Kidney (tissue), 14 donors: ENCODE measurements around the gene GOSR1. TPM values are rescaled to one million over a fixed set of nuclear protein-coding genes. Genes with fewer than 3 reads are reported as not detected.

Experiments
- DNase-seq, 5 donors: peaks; one replicate each; pipeline ENCODE4 v3.0.0-alpha.2; 2013 to 2020
- FAIRE-seq: peaks from 2 replicates; lab custom pipeline; 2012; peaks lifted over from hg19 to GRCh38; lab: Jason Lieb, UNC
- H3K27ac ChIP-seq, 2 donors: one replicate each; pipeline ENCODE4 v1.7.0; 2013; ENCODE audit warnings: low read depth in 2 of 2, low read length in 2 of 2, inconsistent platforms in 1 of 2
- H3K27me3 ChIP-seq: one replicate; pipeline ENCODE4 v1.7.1; 2013; ENCODE audit warnings: low read length, inconsistent platforms; ENCODE audit not compliant: control insufficient read depth, insufficient read depth
- H3K36me3 ChIP-seq, 3 donors: one replicate each; pipeline versions ENCODE4 v1.7.0 to v1.7.1; 2013; ENCODE audit warnings: low read length in 3 of 3, control low read depth in 1 of 3, inconsistent platforms in 1 of 3; ENCODE audit not compliant: insufficient read depth in 3 of 3, control insufficient read depth in 2 of 3
- H3K4me1 ChIP-seq, 3 donors: one replicate each; pipeline versions ENCODE4 v1.7.0 to v1.7.1; 2013; ENCODE audit warnings: low read length in 3 of 3, inconsistent platforms in 1 of 3, low read depth in 1 of 3; ENCODE audit not compliant: control insufficient read depth in 2 of 3, insufficient read depth in 2 of 3
- H3K4me3 ChIP-seq, 3 donors: one replicate each; pipeline versions ENCODE4 v1.7.0 to v1.8.1; 2013; ENCODE audit warnings: low read length in 3 of 3, control low read depth in 1 of 3, inconsistent platforms in 1 of 3
- H3K9ac ChIP-seq, 3 donors: one replicate each; pipeline versions ENCODE4 v1.7.0 to v1.7.1; 2013; ENCODE audit warnings: low read length in 3 of 3, control low read depth in 1 of 3, inconsistent platforms in 1 of 3
- H3K9me3 ChIP-seq, 3 donors: one replicate each; pipeline versions ENCODE4 v1.7.0 to v1.7.1; 2013; ENCODE audit warnings: low read length in 3 of 3, control low read depth in 1 of 3, inconsistent platforms in 1 of 3; ENCODE audit not compliant: control insufficient read depth in 2 of 3, insufficient read depth in 1 of 3
- CTCF ChIP-seq: IDR thresholded peaks from 3 replicates; pipeline ENCODE4 v1.5.1; 2012; ENCODE audit warnings: mild to moderate bottlenecking, moderate library complexity, borderline replicate concordance; ENCODE audit not compliant: insufficient read depth; ENCODE audit errors: extremely low read depth
- intact Hi-C: fragments of 100-400 bp; cut with DNase I; formaldehyde crosslinking; loops from one replicate; pipeline ENCODE4 v1.11.1; 2022
- polyA plus RNA-seq: library from polyadenylated mRNA; stranded (reverse); fragments of 350-450 nt; fragmentation: Illumina TruSeq; extraction: RNeasy Lipid Tissue Mini Kit (QIAGEN cat#74804); gene quantifications from one replicate; pipeline ENCODE4 v1.2.3, GENCODE V29; 2014; ENCODE audit warnings: low read depth, low replicate concordance; ENCODE audit not compliant: insufficient read depth
- total RNA-seq: library from RNA; stranded (reverse); fragmentation: NEBNext Ultra II Directional; extraction: Animal tissue kit (Norgen Biotek cat#: 25700); gene quantifications from one replicate; pipeline ENCODE4 v1.2.1, GENCODE V29; 2021
- donor health status: control.
- donor health status: control.
- donor health status: control.
- donor health status: control.
- donor health status: control.
- donor health status: DM: yes; HTN: yes; CAD: no.
- donor health status: Normal renal cell carcinoma (clear cell type).

Gene GOSR1
- total and polyA plus RNA-seq, 2 donors from 2014 or later: 16.8 to 65.6 TPM

GRCh38 chr17:30514895-30515596 is 37.8 kb downstream of the GOSR1 start:
- FAIRE-seq (no peak), DNase-seq (no peak)
- H3K9ac ChIP-seq: no peak overlapping the region
- no peak for TF ChIP-seq CTCF
- peaks cover 0 to 17% (median 7%) of the 10 kb centered on the region in 3 donors for H3K36me3 ChIP-seq
- no peaks in the 10 kb centered on the region for H3K9me3 ChIP-seq
- no peaks in the 10 kb centered on the region for H3K27me3 ChIP-seq
- H3K4me3 ChIP-seq: no peak overlapping the region
- no peaks in the 10 kb centered on the region for H3K4me1 ChIP-seq
- H3K27ac ChIP-seq: no peak overlapping the region
- intact Hi-C loops: no loop called here

GRCh38 chr17:30517786-30518185 is 40.6 kb downstream of the GOSR1 start:
- TF ChIP-seq CTCF: no peak
- no peaks in the 10 kb centered on the region for H3K27me3 ChIP-seq
- H3K27ac ChIP-seq: no peak overlapping the region
- no peaks in the 10 kb centered on the region for H3K9me3 ChIP-seq
- H3K4me1 ChIP-seq: no peaks in the 10 kb centered on the region
- no peak for DNase-seq
- peaks cover 4 to 34% (median 15%) of the 10 kb centered on the region in 3 donors for H3K36me3 ChIP-seq
- H3K9ac ChIP-seq: no peak overlapping the region
- intact Hi-C loops: no loop called here
- no peak for FAIRE-seq
- H3K4me3 ChIP-seq: no peak overlapping the region

- DNase-seq: no peak
- no peak overlapping the region for H3K9ac ChIP-seq
- no peak for FAIRE-seq
- intact Hi-C loops: no loop called here
- no peak overlapping the region for H3K4me3 ChIP-seq
- H3K27ac ChIP-seq: no peak overlapping the region
- no peak for TF ChIP-seq CTCF
- H3K36me3 ChIP-seq: peaks cover 4 to 26% (median 15%) of the 10 kb centered on the region in 3 donors
- H3K4me1 ChIP-seq: no peaks in the 10 kb centered on the region
- no peaks in the 10 kb centered on the region for H3K9me3 ChIP-seq
- H3K27me3 ChIP-seq: no peaks in the 10 kb centered on the region
These were observed 42.0 kb downstream of the GOSR1 start for GRCh38 chr17:30519166-30519565.
